ENCODE measurements around the gene PPP2R3A. TPM values are rescaled to one million over a fixed set of nuclear protein-coding genes. Genes with fewer than 3 reads are reported as not detected.
"Not testable (repeated sequence)": the region's sequence is repeated elsewhere in the genome, so short reads cannot be mapped to it uniquely, and the experiment has no call there.

The PPP2R3A gene
- total RNA-seq, 1 donor from 2014 or later, result 19.3 TPM

DNA sequence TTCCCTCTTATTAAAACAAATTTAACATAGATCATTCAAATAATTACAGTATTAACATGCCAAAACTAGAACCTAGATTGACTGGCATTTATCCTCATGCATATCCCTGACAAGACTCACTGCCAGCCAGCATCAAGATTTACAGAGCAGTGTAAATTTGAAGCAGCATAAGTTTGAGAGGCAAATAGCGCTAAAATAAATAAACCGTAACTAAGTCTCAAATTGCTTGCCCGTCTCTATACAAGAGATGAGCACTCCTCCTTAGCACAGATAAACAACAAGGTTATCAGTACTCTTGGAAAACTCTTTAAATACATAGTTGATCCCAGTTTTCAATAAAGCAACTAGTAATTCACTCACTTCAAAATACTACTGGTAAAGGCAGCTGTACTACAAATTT is 201.0 kb downstream of the PPP2R3A start:
- Mint-ChIP-seq H3K36me3 (ENCODE audit: low read depth, unreplicated experiment) (no peaks in the 10 kb centered on the region), H3K27ac (ENCODE audit: unreplicated experiment) (no peak overlapping the region)

DNA sequence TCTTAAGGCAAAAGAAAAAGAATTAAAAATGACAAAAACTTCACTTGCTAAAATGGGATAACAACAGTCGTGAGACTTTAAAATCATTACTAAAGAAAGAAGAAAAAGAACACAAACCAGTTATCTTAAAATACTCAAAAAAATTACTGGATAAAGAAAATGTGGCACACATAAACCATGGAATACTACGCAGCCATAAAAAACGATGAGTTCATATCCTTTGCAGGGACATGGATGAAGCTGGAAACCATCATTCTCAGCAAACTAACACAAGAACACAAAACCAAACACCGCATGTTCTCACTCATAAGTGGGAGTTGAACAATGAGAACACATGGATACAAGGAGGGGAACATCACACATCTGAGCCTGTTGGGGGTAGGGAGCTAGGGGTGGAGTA is 202.7 kb downstream of the PPP2R3A start:
- H3K9me3 Mint-ChIP-seq (ENCODE audit: unreplicated experiment); H3K27me3 Mint-ChIP-seq (ENCODE audit: unreplicated experiment); DNase-seq (ENCODE audit: low spot score); H3K27ac Mint-ChIP-seq (ENCODE audit: unreplicated experiment); H3K4me3 Mint-ChIP-seq (ENCODE audit: unreplicated experiment); H3K36me3 Mint-ChIP-seq (ENCODE audit: low read depth, unreplicated experiment): not testable (repeated sequence)
- H3K4me1 Mint-ChIP-seq (ENCODE audit: unreplicated experiment), result peaks cover 35% of the 10 kb centered on the region

More for the DNA sequence above, 201.0 kb downstream of the PPP2R3A start:
- no peak overlapping the region for H3K4me3 Mint-ChIP-seq (ENCODE audit: unreplicated experiment)
- H3K4me1 Mint-ChIP-seq (ENCODE audit: unreplicated experiment), result peaks cover 41% of the 10 kb centered on the region
- H3K27me3 Mint-ChIP-seq (ENCODE audit: unreplicated experiment), result no peaks in the 10 kb centered on the region
- no peaks in the 10 kb centered on the region for H3K9me3 Mint-ChIP-seq (ENCODE audit: unreplicated experiment)
- DNase-seq (ENCODE audit: low spot score), result no peak
- TF ChIP-seq, protein P1, sequence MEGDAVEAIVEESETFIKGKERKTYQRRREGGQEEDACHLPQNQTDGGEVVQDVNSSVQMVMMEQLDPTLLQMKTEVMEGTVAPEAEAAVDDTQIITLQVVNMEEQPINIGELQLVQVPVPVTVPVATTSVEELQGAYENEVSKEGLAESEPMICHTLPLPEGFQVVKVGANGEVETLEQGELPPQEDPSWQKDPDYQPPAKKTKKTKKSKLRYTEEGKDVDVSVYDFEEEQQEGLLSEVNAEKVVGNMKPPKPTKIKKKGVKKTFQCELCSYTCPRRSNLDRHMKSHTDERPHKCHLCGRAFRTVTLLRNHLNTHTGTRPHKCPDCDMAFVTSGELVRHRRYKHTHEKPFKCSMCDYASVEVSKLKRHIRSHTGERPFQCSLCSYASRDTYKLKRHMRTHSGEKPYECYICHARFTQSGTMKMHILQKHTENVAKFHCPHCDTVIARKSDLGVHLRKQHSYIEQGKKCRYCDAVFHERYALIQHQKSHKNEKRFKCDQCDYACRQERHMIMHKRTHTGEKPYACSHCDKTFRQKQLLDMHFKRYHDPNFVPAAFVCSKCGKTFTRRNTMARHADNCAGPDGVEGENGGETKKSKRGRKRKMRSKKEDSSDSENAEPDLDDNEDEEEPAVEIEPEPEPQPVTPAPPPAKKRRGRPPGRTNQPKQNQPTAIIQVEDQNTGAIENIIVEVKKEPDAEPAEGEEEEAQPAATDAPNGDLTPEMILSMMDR (IDR thresholded peaks at IDR 0.05; ENCODE audit: unreplicated experiment), result no peak

DNA sequence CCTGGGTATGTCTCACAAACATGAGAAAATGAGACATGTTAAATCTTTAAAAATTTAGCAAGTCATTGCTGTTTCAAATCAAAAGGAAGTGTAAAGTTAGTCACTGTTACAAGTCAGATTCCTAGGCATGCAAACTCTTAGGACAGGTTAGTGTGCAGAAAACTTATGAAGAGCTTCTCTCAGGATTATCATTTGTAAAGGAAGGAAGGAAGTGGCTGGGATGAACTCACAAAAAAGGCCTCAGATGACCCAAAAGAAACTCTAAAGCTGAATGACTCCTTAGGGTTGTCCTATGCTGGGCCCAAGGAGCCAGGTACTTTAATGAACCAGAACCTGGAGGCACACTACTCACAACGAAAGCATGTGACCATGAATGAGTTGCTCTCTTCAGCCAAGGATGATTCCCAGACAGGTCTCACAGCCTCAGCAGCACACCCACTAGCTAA is 205.6 kb downstream of the PPP2R3A start:
- no peak for DNase-seq (ENCODE audit: low spot score)
- no peaks in the 10 kb centered on the region for H3K9me3 Mint-ChIP-seq (ENCODE audit: unreplicated experiment)
- H3K27me3 Mint-ChIP-seq (ENCODE audit: unreplicated experiment), result no peaks in the 10 kb centered on the region
- H3K4me3 Mint-ChIP-seq (ENCODE audit: unreplicated experiment), result no peak overlapping the region
- H3K36me3 Mint-ChIP-seq (ENCODE audit: low read depth, unreplicated experiment), result no peaks in the 10 kb centered on the region
- H3K4me1 Mint-ChIP-seq (ENCODE audit: unreplicated experiment), result peaks cover 21% of the 10 kb centered on the region
- TF ChIP-seq, protein P1 (IDR thresholded peaks at IDR 0.05; ENCODE audit: unreplicated experiment), result no peak
- no peak overlapping the region for H3K27ac Mint-ChIP-seq (ENCODE audit: unreplicated experiment)

DNA sequence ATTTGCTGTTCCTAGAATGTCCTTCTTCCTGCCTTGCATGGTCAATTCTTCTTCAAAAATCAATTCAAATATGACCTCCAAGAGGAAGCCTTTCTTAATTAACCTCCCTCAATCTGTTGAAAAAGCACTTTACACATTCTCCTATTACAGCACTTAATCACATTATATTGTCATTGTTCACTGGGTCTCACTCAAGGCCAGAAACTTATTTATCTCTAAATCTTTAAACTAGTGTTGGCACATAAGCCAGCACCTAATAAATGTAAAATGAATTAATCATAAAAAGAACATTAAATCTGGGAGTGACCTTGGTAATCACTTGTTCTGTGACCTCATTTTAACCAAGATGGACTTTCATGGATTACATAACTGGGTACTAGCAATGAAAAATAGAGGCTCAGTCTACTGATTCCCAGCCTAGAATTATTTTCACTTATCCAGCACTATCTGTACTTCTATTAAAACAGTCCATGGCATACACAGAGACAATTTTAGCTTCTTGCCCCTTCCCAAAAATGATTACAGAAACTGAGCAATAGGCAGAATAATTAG is 208.5 kb downstream of the PPP2R3A start:
- TF ChIP-seq, protein P1 (IDR thresholded peaks at IDR 0.05; ENCODE audit: unreplicated experiment), result no peak
- Mint-ChIP-seq H3K4me1 (ENCODE audit: unreplicated experiment) (peaks cover 12% of the 10 kb centered on the region), H3K4me3 (ENCODE audit: unreplicated experiment) (no peak overlapping the region), H3K36me3 (ENCODE audit: low read depth, unreplicated experiment) (no peaks in the 10 kb centered on the region), H3K27me3 (ENCODE audit: unreplicated experiment) (no peaks in the 10 kb centered on the region), H3K27ac (ENCODE audit: unreplicated experiment) (no peak overlapping the region), H3K9me3 (ENCODE audit: unreplicated experiment) (no peaks in the 10 kb centered on the region)
- no peak for DNase-seq (ENCODE audit: low spot score)

DNA sequence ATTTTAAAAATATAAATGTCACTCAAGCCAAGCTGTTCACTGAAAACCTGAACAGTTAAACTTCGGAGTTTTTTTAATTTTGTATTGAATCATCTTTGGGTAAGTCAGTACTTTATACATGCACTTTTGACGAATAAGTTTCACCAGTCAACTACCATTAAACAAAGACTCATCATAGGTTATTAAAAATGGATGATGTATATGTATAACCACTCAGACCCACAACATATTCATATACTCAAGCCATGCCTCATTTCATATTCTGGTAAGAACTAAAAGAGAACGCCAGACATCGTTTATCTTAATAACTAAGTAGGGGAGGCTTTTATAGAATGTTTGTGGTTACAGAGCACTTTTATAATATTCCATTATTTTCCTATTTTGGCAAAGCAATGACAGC is 212.3 kb downstream of the PPP2R3A start:
- Mint-ChIP-seq H3K4me1 (ENCODE audit: unreplicated experiment) (peaks cover 14% of the 10 kb centered on the region), H3K27ac (ENCODE audit: unreplicated experiment) (no peak overlapping the region), H3K36me3 (ENCODE audit: low read depth, unreplicated experiment) (no peaks in the 10 kb centered on the region), H3K27me3 (ENCODE audit: unreplicated experiment) (no peaks in the 10 kb centered on the region), H3K4me3 (ENCODE audit: unreplicated experiment) (no peak overlapping the region), H3K9me3 (ENCODE audit: unreplicated experiment) (no peaks in the 10 kb centered on the region)
- DNase-seq (ENCODE audit: low spot score), result no peak
- TF ChIP-seq, protein P1 (IDR thresholded peaks at IDR 0.05; ENCODE audit: unreplicated experiment), result no peak
